ENCODE measurements around the gene MC4R.
"Not testable (repeated sequence)": the region's sequence is repeated elsewhere in the genome, so short reads cannot be mapped to it uniquely, and the experiment has no call there.

The MC4R gene

DNA sequence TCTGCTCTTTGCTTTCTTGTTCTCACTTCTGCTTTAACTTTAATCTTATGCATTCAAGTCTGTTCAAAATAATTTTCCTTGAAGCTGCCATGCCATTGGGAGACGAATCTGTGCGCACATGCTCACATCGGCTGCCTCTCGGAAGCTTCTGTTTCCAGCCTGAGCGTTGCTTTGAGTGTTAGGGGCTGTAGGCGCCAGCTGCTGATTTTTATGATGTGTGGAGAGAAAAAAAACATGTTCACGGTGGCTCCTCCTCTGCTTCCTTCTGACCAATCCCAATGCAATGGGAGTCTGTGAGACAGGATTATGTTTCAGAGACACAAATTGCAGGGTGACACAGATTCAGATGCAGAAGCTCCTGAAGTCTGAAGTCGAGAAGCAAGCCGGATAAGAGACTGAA is at the start of gene MC4R:
Gene MC4R, minus strand, starts transcription at position 180 of the 400 bp plus-strand sequence. CDS start 426 bp downstream, outside the sequence.
- no peak for DNase-seq (ENCODE audit: low read depth in 2 of 2)

DNA sequence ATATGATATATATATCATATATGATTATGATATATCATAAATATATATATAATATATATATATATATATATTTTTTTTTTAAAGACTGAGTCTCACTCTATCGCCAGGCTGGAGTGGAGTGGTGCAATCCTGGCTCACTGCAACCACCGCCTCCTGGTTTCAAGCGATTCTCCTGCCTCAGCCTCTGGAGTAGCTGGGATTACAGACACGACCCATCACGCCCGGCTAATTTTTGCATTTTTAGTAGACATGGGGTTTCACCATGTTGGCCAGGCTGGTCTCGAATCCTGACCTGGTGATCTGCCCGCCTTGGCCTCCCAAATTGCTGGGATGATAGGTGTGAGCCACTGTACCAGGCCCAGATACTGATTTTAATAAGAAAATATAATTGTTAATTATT is 49.7 kb upstream of the MC4R start:
- not testable (repeated sequence) for DNase-seq (ENCODE audit: low read depth in 2 of 2)

DNA sequence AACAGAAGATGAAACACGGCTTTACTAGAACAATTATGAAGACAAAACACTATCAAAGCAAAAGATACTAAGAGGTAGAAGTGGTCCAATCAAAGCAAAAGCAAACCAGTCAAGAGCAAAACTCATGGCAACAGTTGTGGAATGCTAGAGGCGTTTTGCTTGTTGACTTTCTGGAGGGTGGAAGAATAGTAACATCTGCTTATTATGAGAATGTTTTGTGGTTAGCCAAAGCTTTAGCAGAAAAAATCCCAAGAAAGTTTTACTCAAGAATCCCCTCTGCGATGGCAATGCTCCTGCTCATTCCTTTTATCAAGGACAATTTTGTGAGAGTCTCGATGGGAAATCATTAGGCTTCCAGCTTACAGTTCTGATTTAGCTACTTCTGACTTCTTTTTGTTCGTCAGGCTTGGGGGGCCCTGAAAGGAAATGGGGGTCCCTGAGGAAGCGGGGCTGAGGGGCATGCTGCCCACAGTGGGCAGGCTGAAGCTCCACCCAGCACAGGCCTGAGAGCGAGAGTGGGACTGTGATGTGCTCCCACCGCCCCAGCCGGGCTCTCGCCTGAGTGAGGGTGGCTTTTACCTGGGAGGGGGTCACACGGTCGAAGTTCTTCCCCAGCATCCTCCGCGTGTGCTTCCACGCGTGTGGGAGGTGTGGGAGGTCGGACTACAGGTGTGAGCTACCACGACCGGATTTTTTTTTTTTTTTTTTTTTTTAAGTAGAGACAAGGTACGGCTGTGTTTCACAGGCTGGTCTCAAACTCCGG is 49.0 kb upstream of the MC4R start:
- DNase-seq (ENCODE audit: low read depth in 2 of 2): no peak

DNA sequence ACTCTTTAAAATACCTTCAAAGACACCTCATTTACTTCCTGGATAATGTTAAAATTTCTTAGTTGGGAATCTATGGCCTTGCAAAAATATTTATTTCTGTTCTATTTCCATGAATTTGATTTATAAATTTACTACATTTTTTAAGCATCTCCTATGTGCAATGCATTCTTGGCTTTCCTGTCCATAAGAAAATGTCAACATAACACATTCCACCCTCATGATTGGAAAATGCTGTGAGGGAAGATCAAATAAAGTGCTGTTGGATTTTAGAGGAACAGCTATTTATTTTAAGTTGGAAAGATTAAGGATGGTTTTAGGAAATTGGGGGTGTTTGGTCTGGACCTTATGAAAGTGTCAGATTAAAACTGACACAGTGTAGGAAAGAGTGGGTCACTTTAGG is 45.4 kb upstream of the MC4R start:
- no peak for DNase-seq (ENCODE audit: low read depth in 2 of 2)

DNA sequence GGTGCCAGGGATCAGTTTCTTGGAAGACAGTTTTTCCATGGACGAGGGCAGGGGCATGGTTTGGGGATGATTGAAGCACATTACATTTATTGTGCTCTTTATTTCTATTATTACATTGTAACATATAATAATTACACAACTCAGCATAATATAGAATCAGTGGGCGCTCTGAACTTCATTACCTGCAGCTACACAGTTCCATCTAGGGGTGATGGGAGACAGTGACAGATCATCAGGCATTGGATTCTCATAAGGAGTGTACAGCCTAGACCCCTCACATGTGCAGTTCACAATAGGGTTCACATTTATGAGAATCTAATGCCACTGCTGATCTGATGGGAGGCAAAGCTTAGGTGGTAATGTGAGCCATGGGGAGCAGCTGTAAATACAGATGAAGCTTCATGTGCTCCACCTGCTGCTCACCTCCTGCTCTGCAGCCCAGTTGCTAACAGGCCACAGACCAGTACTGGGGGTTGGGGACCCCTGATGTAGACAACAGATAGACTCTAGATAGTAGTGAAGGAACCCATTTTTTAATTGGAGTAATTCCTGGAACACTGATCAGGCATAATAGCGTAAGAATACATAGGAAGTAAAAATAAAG is 41.5 kb upstream of the MC4R start:
- DNase-seq (ENCODE audit: low read depth in 2 of 2): no peak

DNA sequence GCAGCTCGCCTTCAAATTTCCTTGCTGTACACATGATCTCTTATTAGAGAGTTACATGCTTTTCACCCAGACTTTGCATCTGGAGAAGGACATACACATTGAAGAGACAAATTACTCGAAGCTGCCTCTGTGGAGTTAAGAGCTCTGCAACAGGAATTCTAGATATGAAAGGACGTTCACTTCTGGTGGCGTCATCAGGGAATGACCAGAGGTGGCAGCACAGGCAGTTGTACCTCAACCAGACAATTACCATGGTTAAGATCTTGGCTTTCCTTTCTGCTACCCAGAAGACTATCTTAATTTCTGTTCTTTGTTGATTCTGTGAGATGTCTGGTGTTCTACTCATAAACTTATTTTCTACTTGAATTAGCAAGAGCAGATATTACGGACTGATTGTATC is 39.1 kb upstream of the MC4R start:
- DNase-seq (ENCODE audit: low read depth in 2 of 2): no peak

DNA sequence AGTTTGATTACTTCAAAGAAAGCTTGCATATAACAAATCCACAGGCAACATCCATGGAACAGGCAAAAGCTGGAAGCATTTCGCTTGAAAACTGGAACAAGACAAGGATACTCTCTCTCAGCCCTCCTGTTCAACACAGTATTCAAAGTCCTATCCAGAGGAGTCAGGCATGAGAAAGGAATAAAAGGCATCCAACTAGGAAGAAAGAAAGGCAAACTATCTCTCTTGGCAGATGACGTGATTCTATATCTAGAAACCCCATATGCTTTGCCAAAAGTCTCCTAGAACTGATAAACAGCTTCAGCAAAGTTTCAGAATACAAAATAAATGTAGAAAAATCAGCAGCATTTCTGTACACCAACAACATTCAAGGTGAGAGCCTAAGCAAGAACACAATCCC is 34.1 kb upstream of the MC4R start:
- DNase-seq (ENCODE audit: low read depth in 2 of 2): no peak

DNA sequence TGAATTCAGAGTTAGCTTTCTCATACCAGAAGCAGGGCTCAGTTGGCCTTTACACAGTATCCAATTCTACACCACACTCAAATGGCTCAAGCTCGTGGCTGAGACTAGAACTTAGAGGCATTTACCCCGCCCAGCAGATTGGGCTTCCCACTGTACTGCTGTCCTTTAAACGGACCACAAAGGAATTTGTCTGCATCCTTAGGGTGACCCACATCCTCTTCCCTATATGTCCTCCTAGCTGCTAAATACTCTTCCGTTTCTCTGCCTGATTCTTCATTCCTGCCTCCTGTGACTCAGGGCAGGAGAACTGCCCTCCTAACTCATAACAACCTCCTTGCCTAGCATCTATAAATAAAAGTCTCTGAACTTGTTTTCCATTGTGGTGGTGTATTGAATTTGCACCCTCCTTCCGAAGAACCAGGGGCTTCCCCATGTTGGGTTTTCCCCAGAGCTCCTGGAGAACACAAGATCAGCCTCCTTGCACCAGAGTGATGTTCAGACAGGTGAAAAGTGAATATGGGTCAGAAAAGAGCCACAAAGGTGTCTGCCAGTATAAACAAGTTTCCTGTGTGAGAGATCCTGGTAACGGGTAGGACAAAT is 32.0 kb upstream of the MC4R start:
- no peak for DNase-seq (ENCODE audit: low read depth in 2 of 2)

DNA sequence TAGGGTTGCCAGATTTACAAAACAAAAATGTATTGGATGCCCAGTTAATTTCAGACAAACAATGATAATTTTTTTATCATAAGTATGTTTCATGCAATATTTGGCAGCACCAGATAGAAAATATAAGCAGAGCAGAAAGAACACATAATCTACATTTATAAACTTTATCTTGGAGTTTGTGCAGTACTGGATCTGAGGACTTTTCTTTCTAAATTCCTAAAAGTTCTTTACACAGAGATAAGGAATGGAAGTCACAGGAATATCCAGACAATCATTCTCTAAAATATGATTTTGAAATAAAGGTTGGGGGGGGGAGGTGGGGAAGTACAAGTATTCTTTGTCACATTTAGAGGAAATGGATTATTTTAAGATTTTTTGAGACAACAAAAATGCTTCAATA is 28.8 kb upstream of the MC4R start:
- no peak for DNase-seq (ENCODE audit: low read depth in 2 of 2)

DNA sequence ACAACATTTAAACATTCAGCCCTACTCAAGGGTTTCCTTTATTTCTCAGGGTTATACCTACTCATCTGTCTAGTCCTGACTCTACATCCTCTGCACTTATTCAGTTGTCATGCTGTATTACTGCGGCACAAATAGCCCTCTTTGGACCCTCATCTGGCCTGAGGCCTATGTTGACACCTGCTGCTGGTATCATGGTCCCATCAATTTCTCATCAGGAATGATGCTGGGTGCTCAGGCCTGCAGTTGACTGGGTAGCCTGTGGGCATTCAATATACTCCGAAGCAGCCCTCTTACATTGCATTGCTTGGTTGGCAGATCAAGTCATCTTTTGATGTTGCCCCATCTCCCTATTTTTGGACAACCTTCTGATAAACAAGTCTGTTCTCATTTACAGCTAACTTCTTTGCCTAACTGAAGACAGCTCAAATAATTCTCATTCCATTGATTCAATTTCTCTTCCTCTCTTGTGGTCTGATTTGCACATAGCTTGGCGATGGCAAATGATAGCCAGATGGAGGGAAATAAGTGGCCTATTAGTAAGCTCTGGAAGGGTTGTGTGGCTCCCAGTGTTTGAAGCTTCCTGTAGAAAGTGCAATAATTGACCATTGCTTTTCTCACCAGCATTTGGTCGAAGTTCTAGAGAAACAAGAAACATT is 19.1 kb upstream of the MC4R start:
- DNase-seq (ENCODE audit: low read depth in 2 of 2): no peak

DNA sequence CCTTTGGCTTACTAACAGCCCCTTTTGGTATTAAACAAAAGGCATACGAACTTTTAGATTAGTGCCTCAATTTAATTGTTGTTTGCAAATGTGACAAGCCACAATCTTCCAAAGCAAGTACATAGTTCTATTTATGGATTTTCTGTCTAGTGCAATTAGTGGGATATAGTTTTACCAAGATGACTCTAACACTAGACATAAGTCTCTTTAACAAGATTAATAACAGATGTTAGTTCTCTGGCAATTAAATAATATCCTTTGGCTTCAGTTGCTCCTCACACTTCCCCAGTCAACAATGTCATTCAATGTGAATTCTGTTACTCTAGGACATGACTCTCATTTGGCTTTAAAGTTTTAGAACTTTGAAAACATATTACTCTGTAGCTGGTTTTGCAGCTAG is 16.7 kb upstream of the MC4R start:
- no peak for DNase-seq (ENCODE audit: low read depth in 2 of 2)

DNA sequence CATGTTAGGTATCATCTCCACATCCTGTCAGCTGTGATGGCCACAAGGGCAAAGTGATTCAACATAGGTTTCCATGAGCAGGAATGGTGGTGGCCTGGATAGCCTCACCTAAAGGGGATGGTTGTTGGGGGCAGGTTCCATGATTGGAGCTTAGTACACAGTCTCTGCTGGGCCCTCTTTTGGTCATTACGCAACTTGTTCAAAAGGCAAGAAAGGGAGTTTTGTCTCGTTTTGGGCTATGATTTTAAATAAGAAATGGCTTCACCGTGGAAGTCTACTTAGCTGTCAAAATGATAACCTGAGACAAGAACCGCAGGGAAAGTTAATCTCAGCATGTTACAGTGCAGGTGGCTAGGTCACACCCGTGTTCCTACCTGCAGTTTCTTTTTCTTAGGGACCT is 13.1 kb upstream of the MC4R start:
- no peak for DNase-seq (ENCODE audit: low read depth in 2 of 2)

DNA sequence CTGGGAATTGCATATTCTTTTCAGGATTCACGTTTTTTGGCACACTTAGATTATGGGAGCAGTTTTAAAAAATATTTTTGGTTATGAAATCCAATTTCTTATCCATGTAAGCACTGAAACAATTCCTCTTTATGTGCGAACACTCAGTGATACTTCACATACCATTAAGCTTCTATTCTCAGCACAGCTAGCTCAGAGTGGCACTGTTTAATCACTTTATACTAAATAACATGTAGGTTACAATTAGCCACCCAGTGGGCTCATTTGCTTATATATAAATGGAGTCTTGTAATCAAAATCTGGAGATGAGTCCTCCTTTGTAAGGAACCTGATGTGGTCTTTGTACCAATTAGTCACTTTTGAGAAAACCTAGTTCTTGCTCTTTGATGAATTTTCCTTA is 11.3 kb upstream of the MC4R start:
- no peak for DNase-seq (ENCODE audit: low read depth in 2 of 2)

DNA sequence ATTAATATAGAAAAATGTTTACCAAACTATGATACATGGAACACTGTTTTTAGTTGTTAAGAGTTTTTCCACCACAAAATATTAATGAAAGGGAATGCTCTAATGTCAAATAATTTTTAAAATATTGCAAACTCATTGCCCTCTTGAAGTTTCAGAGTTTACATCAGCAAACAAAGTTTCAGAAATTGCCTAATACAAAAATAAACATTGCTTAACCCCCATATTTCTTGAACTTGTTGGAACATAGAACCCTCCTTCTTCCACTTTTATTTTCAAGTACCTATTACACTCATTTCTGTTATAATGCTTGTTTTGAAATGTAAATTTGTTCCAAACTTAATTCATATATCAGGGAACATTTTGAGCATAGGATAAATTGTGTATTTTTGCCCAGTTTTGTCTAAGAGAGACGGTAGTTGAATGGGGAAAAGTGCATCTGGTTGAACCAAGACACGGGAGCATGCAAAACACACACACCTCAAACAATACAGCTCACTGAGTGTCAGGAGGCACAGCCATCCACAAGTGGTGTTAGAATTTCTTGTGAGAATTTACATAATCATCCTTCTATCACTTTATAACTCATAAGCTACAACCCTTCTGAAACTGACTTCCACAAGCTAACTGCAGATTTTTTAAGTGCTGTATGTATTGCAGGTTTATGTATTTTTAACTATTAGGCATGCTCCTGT is 5.3 kb upstream of the MC4R start:
- no peak for DNase-seq (ENCODE audit: low read depth in 2 of 2)

DNA sequence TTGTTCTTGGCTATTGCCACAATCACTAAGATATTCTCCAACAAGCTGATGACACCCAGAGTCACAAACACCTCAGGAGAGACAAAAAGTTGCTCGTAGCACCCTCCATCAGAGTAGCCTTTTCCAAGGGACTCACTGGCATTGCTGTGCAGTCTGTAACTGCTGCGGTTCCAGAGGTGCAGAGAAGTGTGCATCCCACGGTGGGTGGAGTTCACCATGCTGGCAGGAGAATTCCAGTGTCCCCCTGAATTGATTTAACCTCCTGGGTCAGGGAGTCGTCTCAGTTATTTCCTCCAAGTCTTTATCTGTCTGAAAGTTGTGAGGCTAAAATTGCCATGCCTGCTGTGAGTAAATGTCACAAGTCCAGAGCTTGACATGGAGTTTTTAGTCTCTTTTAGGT is 443 bp downstream of the MC4R start:
- no peak for DNase-seq (ENCODE audit: low read depth in 2 of 2)

DNA sequence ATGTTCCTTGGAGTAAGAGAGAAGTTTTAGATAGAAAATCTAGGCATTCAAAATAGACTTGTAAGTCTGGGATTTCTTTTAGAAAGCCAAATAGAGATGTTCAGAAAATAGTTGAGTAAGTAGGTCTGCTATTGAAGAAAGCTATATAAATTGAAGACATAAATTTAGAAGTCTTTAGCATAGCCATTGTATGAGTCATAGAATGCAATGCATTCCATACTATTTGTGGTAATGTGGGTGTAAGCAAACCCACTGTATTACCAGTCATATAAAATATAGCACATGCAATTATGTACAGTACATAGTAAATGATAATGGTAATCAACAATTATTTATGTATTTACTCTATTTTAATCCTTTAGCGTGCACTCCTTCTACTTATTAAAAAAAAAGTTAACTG is 14.1 kb downstream of the MC4R start:
- DNase-seq (ENCODE audit: low read depth in 2 of 2): no peak

DNA sequence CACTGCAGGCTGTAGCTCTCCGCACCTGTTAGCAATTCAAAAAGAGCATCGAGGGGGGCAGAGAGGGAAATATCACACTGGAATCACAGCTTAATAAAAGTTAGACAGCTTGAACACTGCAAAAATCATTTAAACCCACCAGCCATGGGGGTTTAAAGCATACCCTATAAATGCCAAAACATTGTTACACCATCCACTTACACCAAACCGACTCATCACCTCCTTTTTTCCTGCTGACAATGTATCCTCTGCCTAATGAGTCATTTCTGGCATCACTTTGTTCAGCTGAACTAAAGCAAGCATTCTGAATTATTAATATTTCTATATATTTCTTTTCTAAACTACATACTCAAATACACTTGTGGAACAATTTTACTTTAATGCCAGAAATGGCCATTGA is 21.6 kb downstream of the MC4R start:
- no peak for DNase-seq (ENCODE audit: low read depth in 2 of 2)

DNA sequence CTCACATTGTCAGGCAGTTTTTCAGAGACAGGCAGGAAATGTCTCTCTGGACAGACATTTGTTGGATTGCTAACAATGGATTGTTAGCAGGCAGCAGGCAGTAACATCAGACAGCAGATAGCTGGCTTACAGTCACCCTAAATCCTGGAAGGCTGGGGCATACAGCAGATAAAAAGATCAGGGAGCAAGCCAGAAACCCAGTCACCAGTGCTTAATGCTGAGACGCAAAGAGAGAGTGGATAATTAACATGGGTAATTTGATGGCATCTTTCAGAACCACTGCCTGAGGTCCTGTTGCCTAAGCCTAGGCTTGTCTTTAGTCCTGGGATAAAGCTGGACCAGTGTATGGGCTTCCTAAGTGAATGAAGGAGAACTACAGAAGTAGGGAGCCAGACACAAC is 22.4 kb downstream of the MC4R start:
- DNase-seq (ENCODE audit: low read depth in 2 of 2): no peak

DNA sequence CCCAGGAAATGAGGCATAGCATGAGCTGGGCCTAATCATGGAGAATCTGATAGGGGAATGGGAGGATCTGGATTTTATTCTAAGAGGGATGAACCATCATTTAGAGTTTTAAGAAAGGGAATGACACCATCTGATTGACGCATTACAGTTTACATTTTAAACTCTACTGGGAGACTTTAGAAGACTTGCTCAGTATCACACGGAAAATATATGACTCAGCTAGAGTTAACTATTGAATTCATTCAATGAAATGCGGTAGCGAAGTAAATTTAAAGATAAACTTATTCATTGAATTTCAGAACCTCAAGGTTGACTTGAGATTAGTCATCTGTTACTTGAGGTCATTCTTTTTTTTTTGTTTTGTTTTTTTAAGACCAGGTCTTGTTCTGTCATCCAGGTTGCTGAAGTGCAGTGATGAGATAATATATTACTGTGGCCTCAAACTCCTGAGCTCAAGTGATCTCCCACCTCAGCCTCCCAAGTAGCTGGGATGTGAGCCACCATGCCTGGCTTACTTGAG is 25.0 kb downstream of the MC4R start:
- no peak for DNase-seq (ENCODE audit: low read depth in 2 of 2)

DNA sequence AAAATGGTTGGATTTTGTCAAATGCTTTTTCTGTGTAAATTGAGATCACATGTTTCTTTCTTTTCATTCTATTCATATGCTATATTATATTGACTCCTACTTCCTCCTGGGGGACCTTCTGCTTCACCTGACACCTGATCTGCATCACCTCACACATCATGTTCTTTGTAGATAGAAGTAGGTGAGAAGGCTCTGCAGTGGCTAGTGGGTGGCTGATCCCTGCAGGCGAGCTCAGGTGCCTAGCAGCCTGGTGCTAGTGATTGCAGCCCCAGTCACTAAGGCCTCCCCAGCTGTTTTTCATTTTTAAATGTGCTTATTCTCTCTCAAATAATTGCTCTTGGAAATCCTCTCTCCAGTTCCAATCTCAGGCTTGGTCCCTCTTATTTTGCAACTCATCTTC is 33.6 kb downstream of the MC4R start:
- no peak for DNase-seq (ENCODE audit: low read depth in 2 of 2)

DNA sequence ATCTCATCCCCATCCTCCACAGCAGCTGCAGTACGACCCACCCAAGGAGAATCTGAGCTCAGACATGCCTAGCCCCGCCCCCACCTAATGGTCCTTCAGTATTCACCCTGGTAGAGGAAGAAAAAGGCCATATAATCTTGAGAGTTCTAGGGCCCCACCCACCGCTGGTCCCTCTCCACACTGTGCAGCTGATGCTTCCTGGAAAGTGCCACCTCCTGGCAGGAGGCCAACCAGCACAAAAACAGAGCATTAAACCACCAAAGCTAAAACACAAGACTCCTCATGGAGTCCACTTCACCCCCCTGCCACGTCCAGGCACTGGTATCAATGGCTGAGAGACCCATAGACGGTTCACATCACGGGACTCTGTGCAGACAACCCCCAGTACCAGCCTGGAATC is 40.7 kb downstream of the MC4R start:
- DNase-seq (ENCODE audit: low read depth in 2 of 2): no peak

DNA sequence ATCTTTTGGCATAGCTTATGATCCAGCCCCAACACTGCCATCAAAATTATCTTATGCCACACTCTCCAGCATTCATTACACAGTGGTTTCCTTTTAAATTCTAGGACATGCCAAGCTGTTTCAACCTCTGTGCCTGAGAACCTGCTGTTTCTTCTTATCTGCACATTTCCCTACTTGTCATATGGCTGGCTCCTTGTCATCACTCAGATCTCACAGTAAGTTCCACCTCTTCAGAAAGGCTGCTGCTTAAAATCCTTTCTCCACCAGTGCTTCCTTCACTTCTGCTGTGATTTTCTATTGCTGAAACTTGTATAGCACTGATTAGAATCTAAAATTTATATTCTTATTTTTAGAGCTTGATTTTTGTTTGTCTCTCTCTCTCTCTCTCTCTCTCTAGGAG is 43.4 kb downstream of the MC4R start:
- no peak for DNase-seq (ENCODE audit: low read depth in 2 of 2)
